ENCODE data around the gene IKZF1.
A peak's percentile ranks its signal among the peaks of the same experiment; 100 is the strongest.

IKZF1 gene

GRCh38 chr7:50377356-50377755 is 72.8 kb downstream of the IKZF1 start:
- no peak overlapping the region for H3K14ac ChIP-seq (ENCODE audit: low read length)
- H3K23ac ChIP-seq (ENCODE audit: low read depth, low read length, poor library complexity), result no peak overlapping the region
- no peak overlapping the region for H3K27ac ChIP-seq (replicated peaks; ENCODE audit: low read length)
- H4K8ac ChIP-seq (ENCODE audit: low read depth, low read length), result no peak overlapping the region
- H3K4ac ChIP-seq (ENCODE audit: low read length), result no peak overlapping the region
- peaks cover 0 to 10% of the 10 kb centered on the region in 2 donors for H3K4me1 ChIP-seq (ENCODE audit: control insufficient read depth in 2 of 2, insufficient read depth in 1 of 2, low read depth in 1 of 2, low read length in 2 of 2)
- no peaks in the 10 kb centered on the region for H3K79me1 ChIP-seq (ENCODE audit: low read depth, low read length)
- no peak overlapping the region for H2BK12ac ChIP-seq (ENCODE audit: low read length)
- no peak overlapping the region for H2BK5ac ChIP-seq (ENCODE audit: low read length)
- no CpG with 5 or more reads among the region's 9 CpGs for WGBS, 2 donors (ENCODE audit: extremely low coverage in 2 of 2, insufficient read length in 2 of 2, insufficient replicate concordance in 1 of 2)
- no peak overlapping the region for H4K91ac ChIP-seq (ENCODE audit: low read depth, low read length, poor library complexity)
- H3K18ac ChIP-seq (ENCODE audit: low read length), result peak overlapping the region; percentile 69
- H3K9ac ChIP-seq (ENCODE audit: low read depth, low read length, poor library complexity), result no peak overlapping the region
- no peaks in the 10 kb centered on the region for H3K36me3 ChIP-seq (replicated peaks in 1 of 2; ENCODE audit: control insufficient read depth in 2 of 2, insufficient read depth in 2 of 2, low read length in 2 of 2)
- H2BK15ac ChIP-seq (ENCODE audit: low read length), result no peak overlapping the region
- peaks cover 0 to 3% of the 10 kb centered on the region in 2 donors for H3K9me3 ChIP-seq (replicated peaks in 1 of 2; ENCODE audit: control insufficient read depth in 2 of 2, insufficient read depth in 1 of 2, low read depth in 1 of 2, low read length in 2 of 2)
- no peak overlapping the region for H3K4me2 ChIP-seq (ENCODE audit: insufficient read depth, low read length, poor library complexity, severe bottlenecking)
- H3K27me3 ChIP-seq (ENCODE audit: control insufficient read depth in 3 of 3, insufficient read depth in 3 of 3, low read depth in 1 of 3, low read length in 3 of 3), result no peaks in the 10 kb centered on the region
- DNase-seq (ENCODE audit: low spot score), result no peak
- H2AFZ ChIP-seq (ENCODE audit: low read length), result no peak overlapping the region
- no peak overlapping the region for H3K4me3 ChIP-seq (ENCODE audit: low read length in 2 of 2)
- H2BK120ac ChIP-seq (ENCODE audit: low read depth, low read length), result no peak overlapping the region
- H2AK5ac ChIP-seq (ENCODE audit: low read depth, low read length), result no peak overlapping the region

DNA sequence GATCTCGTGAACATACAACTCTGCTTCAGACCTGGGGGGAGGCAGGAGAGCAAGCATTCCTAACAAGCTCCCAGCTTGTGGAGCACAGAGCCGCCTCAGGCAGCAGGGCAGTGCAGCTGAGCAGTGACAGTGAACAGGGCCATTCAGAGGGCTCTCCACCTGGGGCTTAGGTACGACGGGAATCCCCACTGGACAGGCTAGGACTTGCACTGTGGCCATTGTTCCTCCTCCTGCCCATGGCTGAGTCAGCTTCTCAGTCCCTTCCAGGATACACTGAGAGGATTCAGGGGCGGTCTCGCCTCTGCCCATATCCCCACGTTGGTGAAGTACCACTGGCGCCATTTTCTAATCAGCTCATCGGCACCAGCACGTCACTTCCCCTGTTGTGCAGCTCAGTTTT is 74.6 kb downstream of the IKZF1 start:
- Histone ChIP-seq H4K91ac (ENCODE audit: low read depth, low read length, poor library complexity) (peak overlapping the region; percentile 34), H2BK120ac (ENCODE audit: low read depth, low read length) (no peak overlapping the region), H3K18ac (ENCODE audit: low read length) (peak overlapping the region; percentile 45), H3K4me2 (ENCODE audit: insufficient read depth, low read length, poor library complexity, severe bottlenecking) (no peak overlapping the region), H3K9ac (ENCODE audit: low read depth, low read length, poor library complexity) (peak overlapping the region; percentile 33), H3K4ac (ENCODE audit: low read length) (no peak overlapping the region), H3K23ac (ENCODE audit: low read depth, low read length, poor library complexity) (no peak overlapping the region), H2AK5ac (ENCODE audit: low read depth, low read length) (no peak overlapping the region), H3K4me3 (ENCODE audit: low read length in 2 of 2) (peak overlapping the region in 1 of 2 donors; percentile 21), H2BK5ac (ENCODE audit: low read length) (no peak overlapping the region), H4K8ac (ENCODE audit: low read depth, low read length) (no peak overlapping the region), H3K36me3 (replicated peaks in 1 of 2; ENCODE audit: control insufficient read depth in 2 of 2, insufficient read depth in 2 of 2, low read length in 2 of 2) (no peaks in the 10 kb centered on the region), H3K27me3 (ENCODE audit: control insufficient read depth in 3 of 3, insufficient read depth in 3 of 3, low read depth in 1 of 3, low read length in 3 of 3) (no peaks in the 10 kb centered on the region), H3K79me1 (ENCODE audit: low read depth, low read length) (no peaks in the 10 kb centered on the region), H2BK15ac (ENCODE audit: low read length) (no peak overlapping the region), H3K14ac (ENCODE audit: low read length) (no peak overlapping the region), H3K27ac (replicated peaks; ENCODE audit: low read length) (no peak overlapping the region), H2AFZ (ENCODE audit: low read length) (no peak overlapping the region), H2BK12ac (ENCODE audit: low read length) (no peak overlapping the region), H3K9me3 (replicated peaks in 1 of 2; ENCODE audit: control insufficient read depth in 2 of 2, insufficient read depth in 1 of 2, low read depth in 1 of 2, low read length in 2 of 2) (peaks cover 0 to 3% of the 10 kb centered on the region in 2 donors), H3K4me1 (ENCODE audit: control insufficient read depth in 2 of 2, insufficient read depth in 1 of 2, low read depth in 1 of 2, low read length in 2 of 2) (peaks cover 0 to 10% of the 10 kb centered on the region in 2 donors)
- DNase-seq (ENCODE audit: low spot score), result no peak
- no CpG with 5 or more reads among the region's 10 CpGs for WGBS, 2 donors (ENCODE audit: extremely low coverage in 2 of 2, insufficient read length in 2 of 2, insufficient replicate concordance in 1 of 2)

DNA sequence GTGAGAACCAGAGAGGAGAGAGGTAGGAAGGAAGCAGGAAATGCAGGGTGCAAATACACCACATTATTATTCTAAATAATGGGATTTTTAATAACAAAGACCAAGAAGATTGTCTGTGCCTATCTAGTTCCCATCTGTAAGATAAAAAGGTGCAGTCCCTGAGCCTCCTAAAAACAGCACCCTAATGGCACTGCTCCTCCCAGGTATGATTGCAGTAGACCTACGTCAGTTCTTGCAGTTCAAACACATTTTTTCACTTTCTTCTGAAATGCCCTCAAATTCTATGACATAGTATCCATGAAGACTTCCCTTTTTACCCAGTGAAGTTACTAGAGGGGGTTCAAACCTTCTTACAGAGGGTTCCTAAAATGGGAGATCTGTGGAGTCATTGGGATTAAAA is 75.0 kb downstream of the IKZF1 start:
- WGBS, 2 donors (ENCODE audit: extremely low coverage in 2 of 2, insufficient read length in 2 of 2, insufficient replicate concordance in 1 of 2), result no CpG with 5 or more reads among the region's 1 CpG
- Histone ChIP-seq H3K14ac (ENCODE audit: low read length) (no peak overlapping the region), H2BK5ac (ENCODE audit: low read length) (no peak overlapping the region), H3K36me3 (replicated peaks in 1 of 2; ENCODE audit: control insufficient read depth in 2 of 2, insufficient read depth in 2 of 2, low read length in 2 of 2) (no peaks in the 10 kb centered on the region), H3K27me3 (ENCODE audit: control insufficient read depth in 3 of 3, insufficient read depth in 3 of 3, low read depth in 1 of 3, low read length in 3 of 3) (no peaks in the 10 kb centered on the region), H4K91ac (ENCODE audit: low read depth, low read length, poor library complexity) (peak overlapping the region; percentile 34), H2BK15ac (ENCODE audit: low read length) (no peak overlapping the region), H3K4me3 (ENCODE audit: low read length in 2 of 2) (no peak overlapping the region), H3K4me2 (ENCODE audit: insufficient read depth, low read length, poor library complexity, severe bottlenecking) (no peak overlapping the region), H3K23ac (ENCODE audit: low read depth, low read length, poor library complexity) (no peak overlapping the region), H3K18ac (ENCODE audit: low read length) (no peak overlapping the region), H2BK12ac (ENCODE audit: low read length) (no peak overlapping the region), H3K4me1 (ENCODE audit: control insufficient read depth in 2 of 2, insufficient read depth in 1 of 2, low read depth in 1 of 2, low read length in 2 of 2) (peaks cover 0 to 10% of the 10 kb centered on the region in 2 donors), H3K9ac (ENCODE audit: low read depth, low read length, poor library complexity) (no peak overlapping the region), H4K8ac (ENCODE audit: low read depth, low read length) (no peak overlapping the region), H2AK5ac (ENCODE audit: low read depth, low read length) (no peak overlapping the region), H2AFZ (ENCODE audit: low read length) (no peak overlapping the region), H3K9me3 (replicated peaks in 1 of 2; ENCODE audit: control insufficient read depth in 2 of 2, insufficient read depth in 1 of 2, low read depth in 1 of 2, low read length in 2 of 2) (peaks cover 0 to 3% of the 10 kb centered on the region in 2 donors), H3K4ac (ENCODE audit: low read length) (no peak overlapping the region), H3K27ac (replicated peaks; ENCODE audit: low read length) (no peak overlapping the region), H2BK120ac (ENCODE audit: low read depth, low read length) (no peak overlapping the region), H3K79me1 (ENCODE audit: low read depth, low read length) (no peaks in the 10 kb centered on the region)
- no peak for DNase-seq (ENCODE audit: low spot score)

DNA sequence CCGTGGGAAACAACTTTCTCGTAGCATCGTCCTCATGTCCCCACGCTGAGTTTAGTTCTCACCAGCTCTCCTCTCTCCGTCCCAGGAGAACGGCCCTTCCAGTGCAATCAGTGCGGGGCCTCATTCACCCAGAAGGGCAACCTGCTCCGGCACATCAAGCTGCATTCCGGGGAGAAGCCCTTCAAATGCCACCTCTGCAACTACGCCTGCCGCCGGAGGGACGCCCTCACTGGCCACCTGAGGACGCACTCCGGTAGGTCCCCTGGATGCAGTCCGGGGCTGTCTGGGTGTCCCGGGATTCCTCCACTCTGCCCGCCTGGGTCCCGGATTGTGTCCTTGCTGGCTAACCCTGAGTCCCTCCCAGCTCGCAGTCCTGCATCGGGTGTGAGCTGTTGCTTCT is 77.9 kb downstream of the IKZF1 start:
- Histone ChIP-seq H3K4me2 (ENCODE audit: insufficient read depth, low read length, poor library complexity, severe bottlenecking) (no peak overlapping the region), H3K18ac (ENCODE audit: low read length) (peak overlapping the region; percentile 72), H3K9ac (ENCODE audit: low read depth, low read length, poor library complexity) (no peak overlapping the region), H3K27me3 (ENCODE audit: control insufficient read depth in 3 of 3, insufficient read depth in 3 of 3, low read depth in 1 of 3, low read length in 3 of 3) (no peaks in the 10 kb centered on the region), H3K27ac (replicated peaks; ENCODE audit: low read length) (no peak overlapping the region), H3K9me3 (replicated peaks in 1 of 2; ENCODE audit: control insufficient read depth in 2 of 2, insufficient read depth in 1 of 2, low read depth in 1 of 2, low read length in 2 of 2) (no peaks in the 10 kb centered on the region), H2BK12ac (ENCODE audit: low read length) (no peak overlapping the region), H4K8ac (ENCODE audit: low read depth, low read length) (no peak overlapping the region), H3K79me1 (ENCODE audit: low read depth, low read length) (no peaks in the 10 kb centered on the region), H4K91ac (ENCODE audit: low read depth, low read length, poor library complexity) (no peak overlapping the region), H3K4ac (ENCODE audit: low read length) (no peak overlapping the region), H2BK5ac (ENCODE audit: low read length) (no peak overlapping the region), H2BK15ac (ENCODE audit: low read length) (no peak overlapping the region), H2BK120ac (ENCODE audit: low read depth, low read length) (no peak overlapping the region), H3K14ac (ENCODE audit: low read length) (no peak overlapping the region), H3K4me1 (ENCODE audit: control insufficient read depth in 2 of 2, insufficient read depth in 1 of 2, low read depth in 1 of 2, low read length in 2 of 2) (peaks cover 0 to 3% of the 10 kb centered on the region in 2 donors), H2AK5ac (ENCODE audit: low read depth, low read length) (peak overlapping the region; percentile 65), H2AFZ (ENCODE audit: low read length) (no peak overlapping the region), H3K36me3 (replicated peaks in 1 of 2; ENCODE audit: control insufficient read depth in 2 of 2, insufficient read depth in 2 of 2, low read length in 2 of 2) (no peaks in the 10 kb centered on the region), H3K4me3 (ENCODE audit: low read length in 2 of 2) (peak overlapping the region in 1 of 2 donors; percentile 57), H3K23ac (ENCODE audit: low read depth, low read length, poor library complexity) (peak overlapping the region; percentile 28)
- WGBS, 2 donors (ENCODE audit: extremely low coverage in 2 of 2, insufficient read length in 2 of 2, insufficient replicate concordance in 1 of 2), result no CpG with 5 or more reads among the region's 21 CpGs
- DNase-seq (ENCODE audit: low spot score), result no peak
